ENCODE results near the gene POU3F2. TPM values are rescaled to one million over a fixed set of nuclear protein-coding genes. Genes with fewer than 3 reads are reported as not detected.

POU3F2 gene
- total RNA-seq, 1 donor from 2014 or later, result not detected

DNA sequence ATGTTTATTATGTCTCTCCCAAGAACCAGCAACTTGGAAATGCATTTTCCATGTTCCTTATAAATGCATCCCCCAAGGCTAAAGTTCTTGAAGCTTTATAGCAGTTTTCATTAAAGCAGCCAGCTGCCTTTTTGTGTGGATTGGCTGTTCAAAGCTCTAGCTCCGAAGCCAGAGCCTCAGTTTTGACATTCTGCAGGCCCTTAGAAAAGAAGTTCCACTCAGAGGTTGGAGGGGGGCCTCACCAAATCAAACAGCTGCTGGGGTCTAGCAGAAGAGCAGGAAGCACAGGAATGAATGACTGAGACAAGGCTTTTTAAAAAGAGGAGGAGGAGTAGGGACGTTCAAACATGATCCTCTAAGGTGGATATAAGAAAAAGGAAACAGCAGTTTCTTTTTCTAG is 4.2 kb upstream of the POU3F2 start:
- no peak for DNase-seq (ENCODE audit: extremely low read depth, low read depth, low spot score)

DNA sequence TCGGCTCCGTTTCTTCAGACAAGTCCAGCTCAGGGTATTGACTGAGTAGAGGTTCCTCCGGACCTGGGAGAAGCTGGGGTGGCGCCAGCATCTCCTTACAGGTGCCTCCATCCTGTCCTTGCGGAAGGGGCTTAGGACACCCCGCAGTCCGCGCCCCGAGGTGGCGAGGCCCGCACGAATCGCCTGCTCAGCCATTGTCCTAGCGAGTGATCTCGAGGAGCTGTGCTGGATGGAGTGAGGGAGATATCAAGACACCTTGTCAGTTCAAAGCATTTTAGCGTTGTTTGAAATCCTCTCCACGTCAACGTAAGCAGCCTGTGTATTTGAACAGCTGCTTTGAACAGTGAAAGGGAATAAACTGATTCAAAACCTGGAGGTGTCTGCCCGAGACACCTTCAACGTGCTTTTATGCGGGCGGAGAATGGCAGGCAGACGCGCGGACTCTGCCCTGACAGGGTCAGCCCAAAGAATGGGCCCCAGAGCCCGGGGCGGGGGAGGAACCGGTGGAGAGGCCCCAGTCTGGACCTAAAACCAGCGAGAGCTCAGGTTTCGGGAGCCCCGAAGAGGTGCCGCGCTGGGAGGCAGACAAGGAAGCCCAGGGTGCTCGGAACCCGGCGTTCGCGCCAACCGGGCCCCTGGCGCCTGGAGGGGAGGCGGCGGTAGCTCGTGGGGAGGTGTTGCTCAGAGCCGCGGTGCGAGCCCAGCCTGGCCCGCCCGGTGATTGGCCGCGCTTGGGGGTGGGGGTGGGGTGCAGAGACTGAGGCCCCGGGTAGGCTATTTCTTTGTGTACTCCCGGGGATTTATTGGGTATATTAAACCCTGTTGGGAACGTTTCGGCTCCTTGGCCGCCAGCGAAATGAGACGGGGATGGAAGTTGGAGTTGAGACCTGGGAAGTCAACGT is 3.1 kb upstream of the POU3F2 start:
- no peak for DNase-seq (ENCODE audit: extremely low read depth, low read depth, low spot score)

DNA sequence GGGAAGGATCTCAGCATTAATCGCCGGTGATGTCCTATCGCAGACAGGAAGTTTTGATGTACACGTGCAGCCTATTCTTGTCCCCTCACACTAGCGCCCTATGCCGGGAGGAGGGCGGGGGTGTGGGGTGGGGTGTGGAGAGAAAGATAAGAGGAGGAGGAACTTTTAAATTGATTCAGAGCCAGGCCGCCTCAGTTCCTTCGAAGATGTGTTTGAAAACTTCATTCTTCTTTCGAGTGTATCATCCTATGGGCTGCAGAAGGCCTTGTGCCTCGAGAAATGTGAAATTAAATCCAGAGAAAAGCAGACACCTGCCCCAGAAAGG is 2.5 kb upstream of the POU3F2 start:
- no peak for DNase-seq (ENCODE audit: extremely low read depth, low read depth, low spot score)

DNA sequence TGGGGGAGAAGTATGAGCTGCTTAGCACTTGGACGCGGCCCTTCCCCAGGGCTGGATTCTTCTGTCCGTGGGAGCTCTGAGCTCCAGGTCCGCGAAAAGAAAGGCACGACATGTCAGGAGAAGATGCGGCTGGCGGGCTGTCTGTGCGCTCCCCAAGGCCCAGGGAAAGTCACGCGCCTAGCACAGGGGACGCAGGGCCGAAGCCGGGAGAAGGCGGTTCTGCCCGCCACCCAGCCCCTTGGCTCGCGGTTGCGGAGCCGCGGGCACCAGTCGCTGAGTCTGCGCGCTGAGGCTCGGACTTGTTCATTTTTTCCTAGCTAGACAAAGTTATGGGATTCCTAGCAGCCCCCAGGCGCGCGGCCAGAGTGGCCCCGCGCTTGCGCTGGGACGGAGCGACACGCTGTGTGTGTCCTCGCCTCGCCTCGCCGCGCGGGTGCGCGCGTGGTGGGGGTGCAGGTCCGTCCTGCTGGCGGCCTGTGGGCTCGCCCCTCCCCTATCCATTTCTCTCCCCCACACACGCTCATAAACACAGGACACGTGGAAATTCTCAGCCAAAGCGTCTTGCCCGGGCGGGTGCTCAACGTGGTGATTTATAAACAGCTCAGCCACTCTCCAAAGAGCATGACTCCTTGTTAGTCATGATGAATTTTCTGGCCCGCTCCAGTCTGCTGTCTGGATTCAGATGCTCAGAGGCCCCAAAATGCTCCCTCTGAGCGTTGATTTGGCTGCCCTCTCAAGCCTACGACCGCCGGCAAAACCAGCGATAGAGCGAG is 1.9 kb upstream of the POU3F2 start:
- DNase-seq (ENCODE audit: extremely low read depth, low read depth, low spot score), result no peak

DNA sequence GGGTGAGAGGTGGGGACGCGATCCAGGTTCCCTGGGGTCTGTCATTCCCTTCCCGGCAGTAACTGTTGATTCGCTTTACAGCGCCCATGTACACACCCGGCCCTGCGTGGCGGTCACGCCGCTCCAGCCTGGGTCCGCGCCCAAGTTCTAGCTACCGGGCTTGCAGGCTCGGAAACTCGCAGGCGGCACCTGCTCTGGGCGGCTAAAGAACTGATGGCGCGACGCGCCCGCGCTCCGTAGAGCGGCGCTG is 1.4 kb upstream of the POU3F2 start:
- no peak for DNase-seq (ENCODE audit: extremely low read depth, low read depth, low spot score)

DNA sequence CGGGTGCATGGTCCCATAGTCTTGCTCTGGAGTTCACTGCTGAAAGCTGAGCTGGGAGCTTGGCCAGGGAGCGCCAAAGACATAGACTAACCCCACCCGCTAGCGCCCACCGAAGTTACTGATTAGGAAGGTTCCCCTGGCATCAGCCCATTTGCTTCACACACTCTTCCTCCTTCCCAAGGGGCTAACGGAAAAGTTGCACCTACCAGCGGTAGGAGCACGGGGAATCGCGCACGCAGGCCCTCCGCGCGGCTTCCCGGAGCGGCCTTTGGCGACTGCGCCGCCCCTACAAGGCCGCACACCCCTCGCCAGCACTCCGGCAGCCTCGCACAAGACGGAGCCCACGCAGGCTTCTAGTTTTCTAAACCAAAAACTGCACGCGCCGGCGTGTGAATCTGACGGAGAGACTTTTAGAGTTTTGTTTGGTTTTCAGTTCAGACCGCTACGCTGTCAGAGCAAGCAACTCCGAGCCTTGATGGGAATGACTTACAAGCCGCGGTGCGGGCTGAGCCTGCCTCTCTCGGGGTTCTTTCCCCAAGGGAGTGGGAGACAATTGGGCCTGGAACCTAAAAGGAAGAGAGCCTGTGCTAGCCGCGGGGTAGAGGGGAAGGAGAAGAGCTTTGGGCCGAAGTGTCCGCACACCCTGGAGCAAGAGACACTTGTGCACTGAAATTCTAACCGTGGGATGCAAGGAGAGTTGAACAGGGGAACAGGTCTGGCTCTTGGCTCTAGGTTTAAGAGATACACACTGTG is 891 bp upstream of the POU3F2 start:
- no peak for DNase-seq (ENCODE audit: extremely low read depth, low read depth, low spot score)

DNA sequence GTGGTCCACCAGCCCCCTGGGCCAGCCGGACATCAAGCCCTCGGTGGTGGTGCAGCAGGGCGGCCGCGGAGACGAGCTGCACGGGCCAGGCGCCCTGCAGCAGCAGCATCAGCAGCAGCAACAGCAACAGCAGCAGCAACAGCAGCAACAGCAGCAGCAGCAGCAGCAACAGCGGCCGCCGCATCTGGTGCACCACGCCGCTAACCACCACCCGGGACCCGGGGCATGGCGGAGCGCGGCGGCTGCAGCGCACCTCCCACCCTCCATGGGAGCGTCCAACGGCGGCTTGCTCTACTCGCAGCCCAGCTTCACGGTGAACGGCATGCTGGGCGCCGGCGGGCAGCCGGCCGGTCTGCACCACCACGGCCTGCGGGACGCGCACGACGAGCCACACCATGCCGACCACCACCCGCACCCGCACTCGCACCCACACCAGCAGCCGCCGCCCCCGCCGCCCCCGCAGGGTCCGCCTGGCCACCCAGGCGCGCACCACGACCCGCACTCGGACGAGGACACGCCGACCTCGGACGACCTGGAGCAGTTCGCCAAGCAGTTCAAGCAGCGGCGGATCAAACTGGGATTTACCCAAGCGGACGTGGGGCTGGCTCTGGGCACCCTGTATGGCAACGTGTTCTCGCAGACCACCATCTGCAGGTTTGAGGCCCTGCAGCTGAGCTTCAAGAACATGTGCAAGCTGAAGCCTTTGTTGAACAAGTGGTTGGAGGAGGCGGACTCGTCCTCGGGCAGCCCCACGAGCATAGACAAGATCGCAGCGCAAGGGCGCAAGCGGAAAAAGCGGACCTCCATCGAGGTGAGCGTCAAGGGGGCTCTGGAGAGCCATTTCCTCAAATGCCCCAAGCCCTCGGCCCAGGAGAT is 1.0 kb downstream of the POU3F2 start:
- DNase-seq (ENCODE audit: extremely low read depth, low read depth, low spot score), result no peak

DNA sequence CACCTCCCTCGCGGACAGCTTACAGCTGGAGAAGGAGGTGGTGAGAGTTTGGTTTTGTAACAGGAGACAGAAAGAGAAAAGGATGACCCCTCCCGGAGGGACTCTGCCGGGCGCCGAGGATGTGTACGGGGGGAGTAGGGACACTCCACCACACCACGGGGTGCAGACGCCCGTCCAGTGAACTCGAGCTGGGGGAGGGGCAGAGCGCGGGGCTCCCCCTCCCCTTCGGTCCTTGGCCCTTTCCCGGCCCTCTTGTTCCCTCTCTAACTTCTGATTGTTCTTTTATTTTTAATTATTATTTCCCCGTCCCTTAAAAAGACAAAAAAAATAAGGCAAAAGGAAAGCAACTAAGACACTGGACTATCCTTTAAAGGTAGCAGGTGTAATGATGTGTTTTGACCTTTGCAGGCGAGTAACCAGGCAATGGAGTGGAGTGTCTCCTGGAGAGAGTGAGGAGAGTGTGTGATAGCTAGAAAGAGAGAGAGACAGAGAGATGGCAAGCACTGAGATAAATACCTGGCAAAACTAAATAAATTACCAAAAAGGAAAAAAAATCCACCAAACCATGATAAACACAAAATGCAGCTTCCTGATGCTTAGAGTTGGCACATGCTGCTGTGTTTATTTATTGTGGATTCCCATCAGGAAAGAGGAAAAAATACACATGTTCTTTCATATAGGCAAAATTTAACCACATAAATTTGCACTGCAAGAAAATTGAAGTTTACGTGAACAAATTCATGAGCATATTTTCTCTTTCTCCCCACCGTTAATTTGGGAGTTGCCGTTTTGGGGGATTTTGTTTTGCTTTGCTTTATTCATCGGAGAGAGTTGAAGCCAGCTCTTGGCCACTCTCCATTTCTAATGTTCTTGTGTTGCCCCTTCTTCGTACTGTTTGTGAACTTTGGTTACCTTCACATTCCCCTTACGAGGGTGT is 1.9 kb downstream of the POU3F2 start:
- DNase-seq (ENCODE audit: extremely low read depth, low read depth, low spot score), result no peak

DNA sequence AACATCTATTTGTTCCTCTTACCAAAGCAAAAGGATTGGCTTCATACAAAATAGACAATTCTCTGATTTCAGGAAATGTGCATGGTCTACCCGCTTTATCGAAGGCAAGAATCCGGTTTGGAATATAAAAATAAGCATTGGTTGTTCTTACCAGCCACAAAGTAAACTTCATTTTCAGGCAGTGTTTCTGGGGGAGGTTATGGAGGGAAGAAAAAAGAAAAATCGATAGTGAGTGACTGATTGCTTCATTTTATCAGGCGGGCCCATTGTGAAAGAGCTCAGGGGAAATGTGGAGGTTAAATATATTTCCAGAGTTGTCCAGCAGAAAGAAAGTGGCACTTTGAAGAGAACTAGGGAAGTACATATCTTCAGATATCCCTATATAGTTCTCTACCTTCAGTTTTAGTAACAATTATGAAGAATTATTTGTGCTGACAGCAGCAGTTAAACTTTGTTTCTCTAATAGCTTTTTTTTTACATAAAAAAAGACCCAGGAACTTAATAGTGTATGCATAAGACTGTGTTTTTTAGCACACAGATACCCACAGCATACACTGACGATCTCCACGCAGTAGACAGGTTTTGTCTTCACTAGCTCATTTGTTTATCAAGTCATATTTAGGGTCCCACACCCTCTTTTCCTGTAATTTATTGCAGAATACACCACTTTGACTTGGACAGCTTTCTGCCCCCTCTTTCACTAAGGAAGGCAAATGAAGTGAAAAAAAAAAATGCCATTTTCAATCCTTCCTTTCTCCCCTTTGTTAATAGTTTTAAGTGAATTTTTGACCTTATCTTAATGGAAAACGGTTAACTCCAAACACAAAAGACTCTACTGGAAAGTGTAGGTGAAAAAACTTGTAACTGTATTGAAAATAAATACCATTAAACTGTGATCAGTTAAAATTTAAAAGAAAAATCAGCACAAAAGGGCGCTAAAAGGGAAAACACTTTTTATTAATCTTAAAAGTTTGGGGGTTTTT is 2.9 kb downstream of the POU3F2 start:
- DNase-seq (ENCODE audit: extremely low read depth, low read depth, low spot score), result no peak

DNA sequence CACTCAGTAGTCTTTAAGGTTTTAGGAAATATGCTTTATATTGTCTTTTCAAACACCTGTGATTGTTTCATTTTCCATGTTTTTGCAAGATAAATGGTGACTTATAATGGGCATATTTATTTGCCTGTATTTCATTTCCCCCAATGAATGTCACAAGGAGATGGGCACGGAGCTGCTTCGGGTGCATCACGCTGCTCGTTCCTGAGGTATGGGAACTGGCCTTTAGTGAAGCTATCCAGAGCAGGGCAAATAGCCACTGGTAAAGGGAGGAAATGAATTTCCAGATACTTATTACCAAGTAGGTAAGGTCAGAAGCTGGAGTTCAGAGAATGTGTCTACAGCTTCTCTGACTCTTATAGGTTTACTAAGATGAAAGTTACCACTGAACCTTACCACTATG is 3.7 kb downstream of the POU3F2 start:
- no peak for DNase-seq (ENCODE audit: extremely low read depth, low read depth, low spot score)

DNA sequence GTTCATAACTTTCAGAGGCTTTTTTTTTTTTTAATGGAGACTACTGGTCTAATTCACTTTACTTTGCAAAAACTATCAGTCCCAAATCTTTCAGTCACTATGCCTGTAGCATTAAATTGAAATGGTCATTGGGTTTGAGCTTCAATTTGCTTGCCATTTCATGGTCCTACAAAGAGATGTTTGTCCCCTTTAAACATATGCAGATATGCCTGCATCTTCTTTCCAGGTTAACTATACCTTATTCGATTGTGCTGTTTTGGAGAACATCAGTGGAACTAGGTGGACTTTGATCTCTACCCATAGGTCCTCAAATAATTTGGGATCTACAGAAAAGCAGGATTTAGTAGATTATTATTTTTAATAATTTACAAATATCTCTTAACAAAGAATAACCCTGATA is 4.6 kb downstream of the POU3F2 start:
- DNase-seq (ENCODE audit: extremely low read depth, low read depth, low spot score), result no peak

DNA sequence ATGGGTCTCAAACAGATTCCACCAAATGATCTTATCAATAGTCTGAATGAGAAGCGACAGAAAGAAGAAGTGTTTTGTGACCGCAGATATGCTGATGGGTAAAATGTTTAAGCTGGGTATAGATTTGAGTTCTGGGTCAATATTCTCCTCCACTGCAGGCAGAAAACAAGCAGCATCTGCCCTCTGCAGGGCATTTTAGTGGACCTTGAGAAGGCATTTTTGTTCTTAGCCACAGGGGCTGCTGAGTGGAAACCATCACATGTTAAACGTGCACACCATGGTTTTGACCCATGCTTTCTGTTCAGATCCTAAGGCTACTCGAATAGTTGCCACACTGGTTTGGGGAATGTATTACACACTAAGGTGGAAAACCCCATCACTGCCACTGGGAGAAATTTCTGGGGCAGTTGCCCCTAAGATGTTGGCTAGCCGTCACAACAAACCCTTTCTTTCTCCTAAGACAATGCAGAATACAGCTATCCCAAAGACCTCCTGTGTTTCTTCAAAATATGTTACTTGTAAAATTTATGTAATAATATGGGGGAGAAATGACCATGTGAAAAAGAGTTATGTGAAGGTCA is 5.5 kb downstream of the POU3F2 start:
- no peak for DNase-seq (ENCODE audit: extremely low read depth, low read depth, low spot score)

DNA sequence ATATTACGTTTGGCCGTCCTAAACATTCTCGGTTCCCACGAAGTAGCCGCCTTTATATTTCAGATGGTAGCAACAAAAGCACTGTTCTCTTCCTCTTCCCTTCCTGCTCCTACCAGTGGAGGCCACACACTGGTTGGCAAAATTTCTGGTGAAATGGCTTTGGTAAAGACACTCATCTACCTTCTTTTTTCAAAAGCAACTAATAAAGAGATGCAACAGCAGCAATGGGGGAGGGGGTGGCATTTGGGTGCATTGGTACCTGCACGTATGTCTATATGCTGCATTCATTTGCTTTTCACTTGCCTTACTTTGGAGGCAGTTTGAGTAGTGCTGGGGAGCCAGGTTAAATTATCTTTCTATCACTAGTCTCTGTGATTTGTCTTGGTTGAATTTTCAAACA is 6.0 kb downstream of the POU3F2 start:
- no peak for DNase-seq (ENCODE audit: extremely low read depth, low read depth, low spot score)

DNA sequence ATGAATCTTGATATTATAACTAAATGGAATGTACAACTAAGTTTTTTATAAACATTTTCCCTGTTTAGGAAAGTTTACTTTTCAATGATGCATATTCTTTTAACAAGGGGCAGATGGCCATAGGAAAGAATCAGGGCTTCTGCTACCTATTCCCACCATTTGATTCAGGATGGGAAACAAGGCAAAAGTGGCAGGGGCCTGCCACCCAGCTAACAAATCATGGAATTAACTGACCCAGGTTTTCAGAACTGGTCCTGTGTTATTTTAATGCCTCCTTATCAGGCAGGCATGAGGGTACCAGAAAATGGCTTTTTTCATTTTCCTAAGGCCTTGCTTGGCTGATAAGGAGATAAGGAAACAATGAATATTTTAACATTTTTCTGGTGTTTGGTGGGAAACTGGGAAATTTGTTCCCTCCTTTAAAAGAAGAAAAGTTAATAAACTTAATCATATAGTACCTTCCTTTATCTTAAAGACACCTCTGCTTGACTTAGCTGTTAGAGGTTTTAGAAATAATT is 6.7 kb downstream of the POU3F2 start:
- DNase-seq (ENCODE audit: extremely low read depth, low read depth, low spot score), result no peak

DNA sequence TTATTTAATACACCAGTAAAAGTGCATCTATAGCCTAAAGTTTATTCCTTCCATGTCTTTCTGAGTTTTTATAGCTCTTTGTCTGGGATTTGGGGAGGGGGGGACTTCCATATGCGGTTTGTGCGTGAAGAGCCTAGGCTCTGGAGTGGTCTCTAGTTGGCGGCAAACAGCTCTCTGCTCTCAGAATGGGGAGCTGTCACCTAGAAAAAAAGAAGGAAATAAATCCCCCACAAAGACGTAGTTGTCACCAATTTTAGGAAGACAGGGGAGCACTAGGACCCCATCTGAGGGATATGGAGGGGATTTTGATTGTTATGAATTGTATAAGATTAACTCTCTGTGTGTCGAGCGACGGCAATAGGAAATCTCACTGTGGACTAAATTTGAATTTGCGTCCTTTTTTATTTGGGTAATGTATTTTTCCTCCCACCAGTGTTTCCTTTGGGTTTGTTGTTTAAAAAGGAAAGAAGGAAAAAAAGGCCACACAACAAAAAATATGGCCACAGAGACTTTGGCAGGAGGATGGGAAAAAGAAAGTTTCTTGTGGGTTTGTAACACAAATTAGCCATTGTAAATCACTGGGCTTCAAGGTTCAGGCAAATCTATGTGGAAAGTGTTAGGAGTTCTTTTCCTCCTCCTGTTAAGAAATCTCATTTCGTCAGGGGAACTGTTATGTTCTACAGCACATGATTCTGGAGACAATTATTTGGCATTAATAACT is 7.4 kb downstream of the POU3F2 start:
- no peak for DNase-seq (ENCODE audit: extremely low read depth, low read depth, low spot score)

DNA sequence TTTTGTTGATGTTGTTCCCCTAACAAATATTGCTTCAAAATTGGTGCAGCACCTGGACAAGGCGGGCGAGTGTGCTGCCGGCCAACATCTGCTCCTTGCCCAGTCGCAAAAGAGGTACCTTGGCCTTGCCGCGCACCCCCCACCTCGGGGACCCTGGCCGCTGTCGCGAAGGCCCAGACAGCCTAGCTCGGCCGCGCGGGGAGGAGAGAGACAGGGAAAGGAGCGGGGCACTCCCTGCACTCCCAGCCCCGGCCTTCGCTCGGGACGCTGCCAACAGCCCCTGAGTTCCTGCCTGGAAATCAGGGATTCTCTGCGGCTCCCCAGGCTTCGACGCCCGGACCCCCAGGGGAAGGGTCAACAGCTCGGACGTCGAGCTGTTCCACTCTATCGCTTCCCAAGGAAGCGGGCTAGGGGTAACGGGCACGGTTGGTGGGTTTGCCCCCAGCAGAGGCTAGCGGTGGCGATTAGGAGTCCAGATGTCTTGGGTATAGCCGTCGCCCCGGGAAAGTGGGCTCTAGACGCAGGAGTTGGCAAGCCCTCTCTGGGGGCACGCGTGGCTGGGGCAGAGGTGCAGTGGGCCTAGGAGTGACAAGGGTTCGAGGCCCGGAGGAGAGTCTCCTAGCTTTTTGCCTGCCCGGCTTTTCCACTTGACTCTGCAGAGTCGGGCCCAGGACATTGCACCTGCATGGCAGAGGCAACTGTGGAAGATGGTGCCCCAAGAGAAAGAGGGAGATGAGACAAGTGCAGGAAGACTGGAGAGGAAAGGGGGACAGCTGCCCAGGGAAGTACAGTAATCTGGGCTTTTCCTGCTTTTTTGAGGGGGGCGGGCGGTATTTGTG is 8.2 kb downstream of the POU3F2 start:
- DNase-seq (ENCODE audit: extremely low read depth, low read depth, low spot score), result no peak
